PFSK-1 (cell line): Measurements from ENCODE around the gene LTBP1.

Experiments
- FOXP2 ChIP-seq: optimal IDR thresholded peaks from 2 replicates; pipeline ENCODE3; 2011; ENCODE audit warnings: borderline replicate concordance, control low read depth, inconsistent platforms; ENCODE audit not compliant: insufficient read depth; ENCODE audit errors: extremely low read length, extremely low read depth
- POLR2AphosphoS5 ChIP-seq: IDR thresholded peaks from 2 replicates; pipeline ENCODE4 v1.6.1; 2012; ENCODE audit warnings: low read depth, mild to moderate bottlenecking, control low read depth, low read length, moderate library complexity
- REST ChIP-seq, 2 experiments: IDR thresholded peaks; 2 replicates each; pipeline versions ENCODE4 v1.6.1 to v1.8.0; 2011 to 2012; ENCODE audit warnings: low read depth in 2 of 2, low read length in 2 of 2, control low read depth in 1 of 2, inconsistent platforms in 1 of 2, mild to moderate bottlenecking in 1 of 2, moderate library complexity in 1 of 2; ENCODE audit not compliant: insufficient read depth in 1 of 2
- SIN3A ChIP-seq: IDR thresholded peaks from 2 replicates; pipeline ENCODE4 v1.6.1; 2012; ENCODE audit warnings: mild to moderate bottlenecking, low read length, moderate library complexity, borderline replicate concordance; ENCODE audit not compliant: insufficient read depth
- TAF1 ChIP-seq: IDR thresholded peaks from 2 replicates; pipeline ENCODE4 v1.6.1; 2012; ENCODE audit warnings: low read length, control low read depth, borderline replicate concordance; ENCODE audit not compliant: insufficient read depth

DNA sequence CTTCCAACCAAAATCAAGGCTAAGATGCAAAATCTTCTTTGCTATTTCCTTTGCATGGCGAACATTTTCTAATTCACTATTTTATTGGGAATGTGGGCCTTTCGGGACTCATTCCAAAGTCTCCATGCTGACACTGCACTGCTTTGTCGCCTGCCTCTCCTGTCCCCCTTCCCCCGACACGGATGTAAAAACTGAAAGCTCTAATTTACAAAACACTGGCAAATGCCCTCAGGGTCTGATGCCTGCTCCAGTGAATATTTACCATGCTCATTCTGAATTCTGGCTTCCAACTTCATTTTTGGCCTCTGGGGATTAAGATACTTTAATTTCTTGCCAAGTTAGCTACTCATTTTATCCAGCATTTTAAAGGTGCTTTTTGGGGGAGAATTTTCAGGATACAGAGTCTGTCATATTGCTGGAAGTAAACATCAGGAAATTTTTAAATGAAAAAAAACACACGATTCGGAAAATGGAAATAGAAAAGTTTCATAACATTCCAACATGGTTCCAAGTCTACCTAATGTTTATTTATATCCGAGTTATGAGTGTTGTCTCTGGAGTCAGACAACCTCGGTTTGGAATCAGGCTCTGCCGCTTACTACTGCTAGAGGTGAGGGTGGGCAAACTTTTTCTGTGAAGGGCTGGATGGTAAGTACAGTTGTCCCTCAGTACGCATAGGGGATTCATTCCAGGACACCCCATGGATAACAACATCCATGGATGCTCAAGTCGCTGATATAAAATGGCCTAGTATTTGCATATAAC, 14.6 kb upstream of the LTBP1 start:
- TF ChIP-seq TAF1, result no peak
- TF ChIP-seq POLR2AphosphoS5, result no peak
- TF ChIP-seq SIN3A, result no peak
- TF ChIP-seq FOXP2, result no peak
- no peak for TF ChIP-seq REST (IDR thresholded peaks at IDR 0.05; ENCODE audit: insufficient read depth in 1 of 2, low read depth in 2 of 2, low read length in 2 of 2)
